NOMO-1 (cell line): ENCODE results near the gene LRRC59.
A peak's percentile ranks its signal among the peaks of the same experiment; 100 is the strongest.

Source experiments
- DNase-seq, 2 experiments: peaks; one replicate each; lab custom pipeline; 2025; ENCODE audit not compliant: unreplicated experiment in 2 of 2; lab: John Stamatoyannopoulos, UW

Gene LRRC59

DNA sequence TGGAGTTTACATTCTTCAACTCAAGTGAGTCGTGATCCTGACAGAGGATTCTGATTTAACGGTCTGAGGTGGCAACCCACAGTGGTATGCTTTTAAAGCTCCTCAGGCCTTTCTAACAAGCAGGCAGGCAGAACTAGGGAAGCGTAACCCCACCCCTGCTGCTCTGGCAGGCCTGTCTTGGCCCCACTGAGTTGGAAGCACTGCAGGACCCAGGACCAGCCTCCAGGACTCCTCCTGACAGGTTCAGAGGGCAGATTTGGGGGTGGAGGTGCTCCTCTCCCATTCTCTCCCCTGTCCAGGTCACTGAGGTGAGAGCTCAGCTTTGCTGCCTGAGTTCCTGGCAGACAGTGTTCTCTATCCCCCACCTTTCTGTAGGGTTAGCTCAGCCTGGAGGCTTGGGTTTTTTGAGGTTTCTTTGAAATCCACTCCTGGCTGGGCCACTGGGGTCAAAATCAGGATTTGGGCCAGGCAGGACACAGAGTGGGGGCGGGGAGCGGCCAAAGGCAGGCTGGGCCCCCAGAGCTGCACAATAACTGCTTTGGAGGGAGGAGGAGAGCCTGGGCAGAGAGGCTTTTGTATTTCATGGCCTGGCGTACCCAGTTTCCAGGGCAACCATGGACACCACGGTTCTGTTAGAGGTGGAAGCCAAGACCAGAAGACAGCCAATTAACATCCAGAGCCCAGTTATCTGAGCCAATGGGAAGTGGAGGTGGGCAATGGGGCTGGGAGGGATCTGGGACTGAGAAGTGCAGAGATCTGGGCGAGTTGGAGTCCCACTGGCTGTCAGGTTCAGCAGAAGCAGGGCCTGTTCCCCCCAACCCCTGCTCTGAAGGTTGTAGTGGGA is 33.9 kb downstream of the LRRC59 start:
- DNase-seq, result no peak

DNA sequence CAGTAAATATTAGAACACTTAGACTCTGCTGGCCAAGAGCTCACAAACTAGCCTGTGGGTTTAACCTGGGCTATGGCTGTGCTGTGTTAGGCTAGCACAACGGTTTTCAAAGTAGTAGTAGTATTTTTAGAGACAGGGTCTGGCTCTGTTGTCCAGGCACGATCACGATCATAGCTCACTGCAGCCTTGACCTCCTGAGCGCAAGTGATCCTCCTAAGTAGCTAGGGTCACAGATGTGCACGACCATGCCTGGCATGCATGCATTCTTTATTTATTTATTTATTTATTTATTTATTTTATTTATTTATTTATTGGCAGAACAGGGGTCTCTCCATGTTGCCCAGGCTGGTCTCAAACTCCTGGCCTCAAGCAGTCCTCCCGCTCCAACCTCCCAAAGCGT is 34.7 kb downstream of the LRRC59 start:
- no peak for DNase-seq

- peak; percentile 36 to 56 for DNase-seq
Observed at GRCh38 chr17:50361561-50362480, 35.5 kb downstream of the LRRC59 start.

GRCh38 chr17:50360486-50361115 is 36.7 kb downstream of the LRRC59 start:
- DNase-seq, result no peak

GRCh38 chr17:50359998-50360461 is 37.3 kb downstream of the LRRC59 start:
- DNase-seq, result no peak

DNA sequence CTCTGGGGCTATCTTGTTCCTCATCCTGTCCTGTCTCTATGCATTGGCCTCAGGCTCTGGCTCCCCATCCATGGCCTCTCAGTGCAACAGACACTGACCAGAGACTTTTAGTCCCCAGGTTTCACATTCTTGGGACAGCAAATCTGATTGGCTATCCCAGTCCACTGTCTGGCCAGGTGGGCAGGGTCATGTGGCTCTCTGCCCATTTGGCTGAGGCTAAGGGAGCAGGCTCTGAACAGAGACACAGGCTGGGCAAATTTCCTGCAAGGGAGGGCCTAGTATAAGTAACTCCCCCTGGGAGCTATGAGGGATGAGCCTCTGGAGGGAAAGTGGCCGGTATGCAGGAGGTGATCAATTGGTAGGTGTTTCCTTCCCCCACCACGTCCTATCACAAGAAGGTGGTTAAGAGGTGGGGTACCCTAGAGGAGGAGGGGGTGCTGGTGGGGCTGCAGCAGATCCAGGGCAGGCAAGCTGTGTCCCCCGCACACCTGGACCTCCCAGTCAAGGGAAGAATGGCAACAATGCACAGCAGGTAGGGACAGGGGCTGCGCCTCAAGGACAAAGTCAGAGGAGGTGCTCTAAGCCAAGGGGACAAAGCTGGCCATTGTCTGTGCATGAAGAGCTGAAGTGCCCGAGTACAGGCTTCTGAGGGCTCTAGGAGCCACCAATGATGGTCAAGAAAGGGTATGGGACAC is 38.2 kb downstream of the LRRC59 start:
- DNase-seq, result no peak

GRCh38 chr17:50358177-50358576 is 39.1 kb downstream of the LRRC59 start:
- DNase-seq, result no peak

- DNase-seq, result no peak
Observed at GRCh38 chr17:50356892-50357510, 40.3 kb downstream of the LRRC59 start.

GRCh38 chr17:50356418-50356817 is 40.9 kb downstream of the LRRC59 start:
- DNase-seq, result no peak

GRCh38 chr17:50355701-50356341 is 41.5 kb downstream of the LRRC59 start:
- DNase-seq, result no peak

DNA sequence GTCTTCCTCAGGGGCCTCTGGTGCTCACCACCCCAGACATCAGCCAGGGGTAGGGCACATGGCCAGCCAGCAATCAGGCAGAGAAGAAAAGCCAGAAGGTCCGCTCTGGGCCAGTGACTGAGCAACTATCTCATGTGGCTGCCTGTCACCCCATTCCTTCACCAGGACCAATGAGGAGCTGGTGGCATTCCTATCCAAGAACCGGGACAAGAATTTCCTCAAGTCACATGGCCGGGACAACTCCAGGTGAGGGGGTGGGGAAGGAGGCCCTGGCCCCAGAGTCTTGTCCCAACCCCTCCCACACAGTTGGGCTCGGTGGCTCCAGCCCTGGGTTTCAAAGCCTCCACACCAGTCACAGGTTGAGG is 42.0 kb downstream of the LRRC59 start:
- DNase-seq, result no peak

- no peak for DNase-seq
Observed at GRCh38 chr17:50354776-50355175, 42.5 kb downstream of the LRRC59 start.

DNA sequence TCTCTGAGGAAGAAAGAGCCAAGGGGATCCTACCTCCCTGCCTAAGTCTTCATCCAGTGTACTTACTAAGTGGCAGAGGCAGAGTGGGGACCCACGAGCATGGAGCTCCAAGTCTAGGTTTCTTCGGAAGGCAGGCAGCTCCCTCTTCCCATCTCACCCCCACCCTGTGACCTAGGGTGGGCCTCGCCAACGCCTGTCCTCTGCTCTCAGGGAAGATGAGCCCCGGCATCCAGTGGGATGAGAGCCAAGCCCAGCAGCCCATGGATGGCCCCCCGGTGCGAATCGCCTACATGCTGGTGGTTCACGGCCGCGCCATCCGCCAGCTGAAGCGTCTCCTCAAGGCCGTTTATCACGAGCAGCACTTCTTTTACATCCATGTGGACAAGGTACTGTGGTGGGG is 43.1 kb downstream of the LRRC59 start:
- DNase-seq, result no peak

- DNase-seq, result no peak
Observed at GRCh38 chr17:50353600-50354195, 43.6 kb downstream of the LRRC59 start.

- no peak for DNase-seq
Observed at GRCh38 chr17:50352693-50353599, 44.4 kb downstream of the LRRC59 start.

DNA sequence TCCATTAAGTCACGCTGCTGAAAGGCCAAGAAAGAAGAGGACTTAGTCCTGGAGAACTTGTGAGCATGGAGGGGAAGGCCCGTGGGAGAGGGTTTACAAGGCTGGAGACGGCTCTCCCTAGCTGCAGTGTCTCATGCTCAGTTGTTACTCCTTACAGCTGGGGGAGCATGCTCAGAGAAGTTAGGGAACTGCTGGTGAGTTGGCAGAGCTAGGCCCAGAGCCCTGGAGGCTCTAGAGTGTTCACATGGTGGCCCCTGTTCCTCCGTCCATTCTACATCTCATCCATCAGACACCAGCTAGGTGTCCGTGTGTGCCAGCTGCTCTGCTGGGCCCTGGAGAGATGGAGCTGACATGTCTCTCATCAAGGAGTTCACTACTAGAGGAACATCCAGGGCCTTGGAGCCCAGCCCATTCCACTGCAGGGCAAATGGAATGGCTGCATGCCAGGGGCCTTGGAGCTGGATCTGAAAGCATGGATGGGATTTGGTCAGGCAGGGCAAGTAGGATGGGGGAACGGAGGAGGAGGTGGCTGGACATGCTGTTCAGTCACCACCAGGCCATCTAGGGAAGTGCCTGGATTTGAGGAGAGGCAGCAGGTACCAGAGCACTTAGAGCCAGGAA is 45.1 kb downstream of the LRRC59 start:
- DNase-seq, result no peak

GRCh38 chr17:50350733-50351132 is 46.6 kb downstream of the LRRC59 start:
- no peak for DNase-seq

- DNase-seq, result no peak
Observed at GRCh38 chr17:50349243-50349600, 48.1 kb downstream of the LRRC59 start.
